Measurements from ENCODE around the gene HORMAD2. TPM values are rescaled to one million over a fixed set of nuclear protein-coding genes. Genes with fewer than 3 reads are reported as not detected.
A peak's percentile ranks its signal among the peaks of the same experiment; 100 is the strongest.

The HORMAD2 gene
- total RNA-seq, 1 donor from 2014 or later, result not detected

GRCh38 chr22:30113494-30113893 is 33.2 kb downstream of the HORMAD2 start:
- ATAC-seq, result no peak

DNA sequence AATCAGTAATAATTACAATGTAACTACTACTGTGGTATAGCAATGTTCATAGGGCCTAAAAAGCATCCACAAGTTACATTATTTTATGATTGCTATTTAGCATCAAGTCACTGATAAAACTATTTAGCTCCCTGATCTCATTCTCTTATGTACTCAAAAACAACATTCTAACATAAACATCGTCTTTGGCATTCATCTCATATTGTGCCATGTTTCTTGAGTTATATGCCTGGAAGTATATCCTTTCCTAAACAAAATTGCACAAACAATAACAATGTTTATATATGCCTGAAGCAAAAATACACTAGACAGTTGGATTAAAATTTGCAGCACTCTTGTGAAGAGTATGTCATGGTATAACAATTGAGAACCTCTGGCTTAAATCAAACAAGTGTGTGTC is 34.1 kb downstream of the HORMAD2 start:
- ATAC-seq, result no peak

DNA sequence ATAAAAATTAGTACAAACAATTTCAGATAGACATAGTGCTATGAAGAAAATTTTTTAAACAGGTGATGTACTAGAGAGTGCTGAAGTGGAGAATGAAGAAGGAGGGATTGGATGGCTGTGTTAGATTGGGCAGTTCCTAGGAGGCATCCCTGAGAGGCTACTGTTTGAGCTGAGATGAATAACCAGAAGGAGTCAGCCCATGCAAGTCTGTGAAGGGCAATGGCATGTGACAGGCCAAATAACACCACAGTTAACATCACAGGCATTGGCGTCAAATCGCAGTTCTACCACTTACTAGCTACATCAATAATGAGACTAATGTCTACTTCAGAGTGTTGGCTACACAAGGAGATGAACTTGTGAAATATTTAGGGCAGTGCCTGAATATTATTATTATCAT is 35.4 kb downstream of the HORMAD2 start:
- no peak for ATAC-seq

GRCh38 chr22:30116362-30117117 is 36.3 kb downstream of the HORMAD2 start:
- ATAC-seq, result peak; percentile 38

DNA sequence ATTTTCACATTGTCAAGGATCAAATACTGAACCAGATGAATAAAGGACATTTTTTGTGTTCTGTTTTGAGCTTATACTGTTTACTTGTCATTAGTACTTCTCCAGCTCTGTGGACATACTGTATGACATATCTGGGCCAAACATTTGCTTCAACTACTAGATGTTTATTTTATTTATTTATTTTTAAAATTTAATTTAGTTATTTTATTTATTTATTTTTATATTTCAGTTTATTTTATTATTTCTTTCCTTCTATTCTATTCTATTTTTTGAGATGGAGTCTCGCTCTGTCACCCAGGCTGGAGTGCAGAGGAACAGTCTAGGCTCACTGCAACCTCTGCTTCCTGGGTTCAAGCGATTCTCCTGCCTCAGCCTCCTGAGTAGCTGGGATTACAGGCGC is 37.0 kb downstream of the HORMAD2 start:
- no peak for ATAC-seq

- ATAC-seq, result no peak
These were observed 38.0 kb downstream of the HORMAD2 start for GRCh38 chr22:30118291-30118690.

DNA sequence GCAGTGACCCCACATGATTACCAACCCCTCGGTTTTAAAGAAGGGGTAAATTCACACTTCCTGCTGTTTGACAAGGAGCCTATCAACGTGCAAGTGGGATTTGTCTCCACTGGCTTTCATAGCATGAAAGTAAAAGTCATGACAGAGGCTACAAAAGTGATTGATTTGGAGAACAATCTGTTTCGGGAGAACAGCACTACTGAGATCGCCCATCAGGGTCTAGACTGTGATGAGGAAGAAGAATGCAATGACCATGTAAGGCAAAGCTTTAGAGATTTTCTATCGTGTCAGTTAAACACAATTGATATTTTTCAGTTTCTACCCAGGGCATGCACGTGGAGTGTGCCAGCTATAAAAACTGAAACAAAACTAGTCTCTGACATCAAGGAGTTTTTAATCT is 41.7 kb downstream of the HORMAD2 start:
- ATAC-seq, result no peak

- ATAC-seq, result no peak
These were observed 43.2 kb downstream of the HORMAD2 start for GRCh38 chr22:30123463-30123862.

DNA sequence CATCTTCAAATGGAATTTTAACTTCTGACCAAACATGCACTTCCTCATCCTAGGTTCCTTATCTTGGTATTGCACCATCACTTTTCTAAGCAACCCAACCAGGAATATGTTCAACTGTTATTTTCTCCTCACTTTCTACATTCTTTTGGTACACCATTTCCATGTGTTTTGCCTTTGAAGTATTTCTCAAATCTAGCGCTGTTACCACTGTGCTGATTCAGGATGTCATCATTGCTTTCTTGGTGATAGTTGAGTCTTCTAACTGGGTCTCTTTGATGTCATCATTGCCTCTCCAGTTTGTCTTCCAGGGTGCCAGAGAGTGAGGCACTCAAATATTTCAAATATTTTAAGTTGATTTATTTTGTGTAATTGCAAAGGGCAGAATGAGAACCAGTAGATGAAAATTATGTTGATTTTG is 47.5 kb downstream of the HORMAD2 start:
- ATAC-seq, result no peak

DNA sequence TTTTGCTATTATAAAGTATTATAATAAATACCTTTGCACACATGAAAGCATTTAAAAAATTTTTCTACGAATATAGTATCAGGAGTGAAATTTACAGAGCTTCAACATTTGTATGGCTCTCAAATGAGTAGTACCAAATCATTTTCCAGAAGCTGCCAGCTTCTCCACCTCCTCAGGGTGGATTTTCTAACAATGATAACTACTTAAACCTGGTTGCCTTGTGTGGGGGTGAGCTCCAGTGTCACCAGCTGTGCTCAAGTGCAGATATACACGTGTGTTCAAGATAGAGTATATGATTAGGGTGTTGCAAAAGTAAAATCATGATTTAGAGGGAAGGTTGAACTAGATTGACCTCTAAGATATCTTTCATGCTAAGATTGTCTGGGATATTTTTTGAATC is 48.2 kb downstream of the HORMAD2 start:
- ATAC-seq, result no peak

- peak; percentile 11 for ATAC-seq
These were observed 49.4 kb downstream of the HORMAD2 start for GRCh38 chr22:30129636-30130035.

GRCh38 chr22:30132290-30132996 is 52.2 kb downstream of the HORMAD2 start:
- no peak for ATAC-seq

DNA sequence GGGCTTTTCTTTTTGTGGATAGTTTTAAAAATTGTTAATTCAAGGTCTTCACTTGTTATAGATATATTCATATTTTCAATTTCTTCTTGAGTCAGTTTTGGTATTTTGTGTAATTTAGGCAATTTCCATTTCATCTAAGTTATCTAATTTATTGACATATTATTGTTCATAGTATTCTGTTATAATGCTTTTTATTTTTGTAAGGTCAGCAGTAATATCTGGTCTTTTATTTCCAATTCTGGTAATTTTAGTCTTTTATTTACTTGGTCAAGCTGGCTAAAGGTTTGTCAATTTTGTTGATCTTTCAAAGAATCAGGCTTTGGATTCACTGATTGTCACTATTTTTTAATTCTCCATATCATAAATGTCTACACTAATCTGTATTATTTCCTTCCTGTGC is 60.1 kb downstream of the HORMAD2 start:
- no peak for ATAC-seq

DNA sequence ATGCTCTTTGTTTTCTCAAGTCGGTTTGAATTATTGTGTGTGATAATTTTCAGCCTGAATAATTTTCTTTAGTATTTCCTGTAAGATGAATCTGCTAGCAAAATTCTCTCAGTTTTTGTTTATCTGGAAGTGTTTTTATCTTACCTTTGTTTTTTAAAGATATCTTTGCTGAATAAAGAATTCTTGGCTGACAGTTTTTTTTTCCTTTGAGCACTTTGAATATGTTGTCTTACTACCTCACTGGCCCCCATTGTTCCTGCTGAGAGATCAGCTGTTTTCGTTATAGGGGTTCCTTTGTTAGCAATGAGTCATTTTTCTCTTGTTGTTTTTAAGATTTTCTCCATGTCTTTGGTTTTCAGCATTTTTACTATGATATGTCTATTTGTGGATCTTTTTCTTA is 63.0 kb downstream of the HORMAD2 start:
- no peak for ATAC-seq

DNA sequence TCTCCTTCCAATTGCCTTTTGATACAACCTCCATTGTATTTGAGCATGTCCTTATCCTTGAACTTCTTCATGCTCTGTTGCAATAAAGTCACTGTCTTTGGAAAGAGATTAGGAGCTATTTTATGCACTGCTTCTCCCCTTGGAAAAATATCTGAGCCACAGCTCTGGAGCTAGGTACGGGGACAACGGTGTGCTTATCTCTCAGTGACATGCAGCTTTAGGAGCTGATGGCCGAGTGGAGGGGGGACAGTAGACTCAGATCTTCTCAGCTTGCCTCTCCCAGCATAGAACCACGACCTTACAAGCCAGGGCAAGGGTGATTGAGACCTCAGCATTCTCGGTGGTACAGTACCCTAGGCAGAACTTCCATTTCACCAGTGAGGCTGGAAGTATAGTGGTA is 64.1 kb downstream of the HORMAD2 start:
- ATAC-seq, result no peak

GRCh38 chr22:30150212-30150611 is 69.9 kb downstream of the HORMAD2 start:
- ATAC-seq, result no peak

DNA sequence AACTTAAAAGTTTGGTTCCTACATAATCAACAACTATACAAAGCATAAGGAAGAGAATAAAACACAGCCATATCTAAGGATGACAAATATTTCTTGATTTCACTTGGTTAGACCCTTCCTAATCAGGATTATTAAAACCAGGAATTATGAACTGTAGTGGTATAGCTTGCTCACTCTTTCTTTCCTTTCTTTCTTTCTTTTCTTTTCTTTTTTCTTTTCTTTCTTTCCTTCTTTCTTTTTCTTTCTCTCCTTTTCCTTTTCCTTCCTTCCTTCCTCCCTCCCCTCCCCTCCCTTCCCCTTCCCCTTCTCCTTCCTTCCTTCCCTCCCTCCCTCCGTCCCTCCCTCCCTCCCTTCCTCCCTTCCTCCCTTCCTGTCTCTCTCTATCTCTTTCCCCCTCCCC is 78.0 kb downstream of the HORMAD2 start:
- no peak for ATAC-seq

DNA sequence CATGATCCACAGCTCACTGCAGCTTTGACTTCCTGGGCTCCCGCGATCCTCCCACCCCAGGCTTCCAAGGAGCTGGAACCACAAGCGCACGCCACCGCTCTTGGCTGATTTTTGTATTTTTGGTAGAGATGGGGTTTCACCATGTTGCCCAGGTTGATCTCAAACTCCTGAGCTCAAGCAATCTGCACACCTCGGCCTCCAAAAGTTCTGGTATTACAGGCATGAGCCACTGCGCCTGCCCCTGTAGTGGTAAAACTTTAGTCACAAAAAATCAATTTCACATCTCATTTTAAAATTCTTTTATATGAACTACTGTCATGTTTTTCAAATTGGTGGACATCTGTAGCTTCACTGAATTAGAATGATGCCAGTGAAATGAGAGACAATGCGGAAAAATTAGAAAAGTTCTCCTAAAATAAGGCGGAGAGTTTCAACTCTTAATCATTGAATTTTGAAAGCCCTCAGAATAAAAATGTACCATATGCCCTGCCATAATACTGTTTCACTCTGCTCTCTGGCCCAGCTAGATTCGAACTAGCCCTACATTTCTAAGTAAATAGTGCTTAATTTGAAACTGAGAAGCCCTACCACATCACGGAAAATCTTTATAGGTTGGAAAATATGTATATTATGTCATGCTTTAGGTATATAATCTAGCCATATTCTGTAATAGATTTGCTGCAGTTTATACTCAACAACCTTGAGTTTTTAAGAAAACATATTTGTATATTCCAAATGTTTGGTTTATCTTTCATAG is 78.7 kb downstream of the HORMAD2 start:
- ATAC-seq, result no peak

DNA sequence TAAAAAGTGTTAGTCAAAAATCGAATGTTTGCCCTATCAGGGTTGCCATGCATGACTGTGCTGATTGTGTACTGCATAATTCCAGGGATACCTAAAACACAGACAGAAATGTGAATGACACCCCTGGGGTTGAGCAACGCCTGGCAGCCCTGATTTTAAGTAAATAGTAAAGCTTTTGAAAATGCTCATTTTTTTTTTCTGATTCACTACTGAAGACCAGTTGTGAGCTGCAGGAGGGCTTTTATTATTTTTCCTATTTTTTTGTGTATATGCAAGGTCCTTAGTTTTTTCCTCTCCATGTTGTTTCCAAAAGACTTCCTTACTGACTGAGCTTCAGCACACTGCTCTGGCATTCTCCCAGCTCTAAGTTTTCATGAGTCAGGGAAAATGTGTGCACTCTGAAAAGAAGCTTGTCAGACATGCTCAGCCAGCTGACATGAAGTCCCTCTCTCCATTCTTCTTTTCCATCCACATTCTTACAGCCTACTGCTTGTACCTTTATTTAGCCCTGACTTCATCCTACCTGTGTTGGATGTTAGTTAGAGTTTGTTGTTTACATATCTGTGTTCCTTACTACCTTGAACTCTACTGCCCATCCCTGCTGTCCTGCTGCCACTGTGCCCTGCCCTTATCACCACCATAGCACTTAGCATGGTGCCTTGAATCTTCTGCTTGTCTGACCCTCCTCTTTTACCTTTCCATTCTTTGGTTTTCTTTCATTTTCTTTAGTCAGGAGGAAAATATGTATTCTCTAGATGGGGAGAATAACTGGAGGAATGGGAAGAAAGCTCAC is 79.5 kb downstream of the HORMAD2 start:
- peak; percentile 85 for ATAC-seq

DNA sequence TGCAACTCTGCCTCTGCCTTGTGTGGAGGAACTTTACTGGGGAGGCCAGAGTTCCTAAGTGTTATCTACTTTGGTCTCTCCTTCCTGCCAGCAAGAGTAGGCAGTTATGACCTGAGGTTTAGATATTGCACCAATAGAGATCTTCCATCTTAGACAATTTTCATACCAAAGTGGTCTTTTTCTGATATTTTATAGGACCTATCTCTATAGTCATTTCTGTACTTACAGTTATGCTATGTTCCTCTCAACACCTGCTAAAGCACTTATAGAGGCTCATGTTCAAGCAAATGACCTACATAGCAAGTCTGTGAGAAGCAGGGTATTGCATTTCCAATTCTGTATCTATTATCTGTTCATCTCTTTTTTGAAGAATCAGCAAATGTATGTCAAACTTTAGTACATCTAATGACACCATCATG is 80.8 kb downstream of the HORMAD2 start:
- ATAC-seq, result no peak

DNA sequence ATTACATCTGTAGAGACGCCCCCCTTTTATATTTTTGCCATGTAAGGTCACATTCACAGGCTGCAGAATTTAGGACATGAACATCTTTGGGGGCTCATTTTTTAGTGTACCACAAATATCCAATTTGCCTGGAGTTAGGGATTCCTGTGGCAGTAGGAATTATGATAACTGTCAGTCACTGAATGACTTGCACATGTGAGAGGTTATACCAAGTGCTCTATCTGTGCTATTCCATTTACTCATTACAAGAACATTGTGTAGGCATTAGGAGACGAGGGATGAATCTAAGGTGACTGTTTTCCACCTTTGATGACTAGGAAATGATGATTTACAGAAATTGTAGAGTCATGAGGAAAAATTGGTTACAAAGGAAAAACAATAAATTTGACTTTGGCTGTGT is 87.0 kb downstream of the HORMAD2 start:
- ATAC-seq, result no peak

DNA sequence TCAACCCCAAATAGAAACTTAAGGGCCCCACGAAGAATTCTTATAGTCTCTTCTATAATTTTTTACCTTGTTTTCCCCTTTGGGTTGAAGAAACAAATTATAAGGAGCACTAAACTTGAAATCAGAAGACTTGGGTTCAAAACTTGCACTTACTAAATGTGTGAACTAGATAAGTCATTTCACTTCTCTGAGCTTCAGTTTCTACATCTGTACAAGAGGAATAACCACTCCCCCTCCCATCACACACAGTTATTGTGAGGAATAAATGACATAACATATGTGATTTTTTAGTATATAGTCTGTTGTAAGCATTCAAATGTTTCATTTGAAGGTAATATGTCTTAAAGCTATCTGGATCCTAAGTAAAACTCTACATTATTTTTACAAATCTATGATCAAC is 87.5 kb downstream of the HORMAD2 start:
- no peak for ATAC-seq

GRCh38 chr22:30169002-30169401 is 88.7 kb downstream of the HORMAD2 start:
- no peak for ATAC-seq

Data from esophagus mucosa (tissue), 1 donor.